ENCODE measurements around the gene PDE4D. TPM values are rescaled to one million over a fixed set of nuclear protein-coding genes. Genes with fewer than 3 reads are reported as not detected.

Gene PDE4D
- total and polyA plus RNA-seq, 2 experiments from 2014 or later, result 21.9 to 54.2 TPM

DNA sequence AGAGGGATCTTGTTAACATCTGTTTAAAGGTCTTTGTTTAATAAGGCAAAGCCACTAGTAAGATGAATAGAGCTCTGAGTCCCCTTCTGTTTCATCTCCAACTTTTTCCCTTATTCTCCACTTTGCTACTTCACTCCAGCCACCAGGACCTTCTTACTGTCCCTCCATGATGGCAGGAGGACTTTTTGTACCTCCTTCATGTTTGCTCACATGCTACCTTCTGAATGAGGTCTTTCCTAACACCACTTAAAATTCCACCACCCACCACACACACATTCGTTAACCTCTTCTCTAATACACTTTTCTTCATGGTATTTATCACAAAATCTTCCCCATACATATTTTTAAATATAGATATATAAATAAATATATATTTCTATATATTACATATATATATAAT lies 501.9 kb downstream of the PDE4D start:
- H3K9me3 ChIP-seq (ENCODE audit: low read depth), result no peaks in the 10 kb centered on the region
- H3K27me3 ChIP-seq, result no peaks in the 10 kb centered on the region
- no peak for TF ChIP-seq CTCF (IDR thresholded peaks at IDR 0.05; ENCODE audit: low read depth, low read length)
- no peaks in the 10 kb centered on the region for H3K4me1 ChIP-seq (ENCODE audit: low read depth)
- H3K4me3 ChIP-seq, result no peak overlapping the region
- no peak for DNase-seq (ENCODE audit: low read depth in 1 of 2, low spot score in 1 of 2)
- H3K36me3 ChIP-seq, result no peaks in the 10 kb centered on the region
- no peak overlapping the region for H3K27ac ChIP-seq

- no peak for DNase-seq (ENCODE audit: low read depth in 1 of 2, low spot score in 1 of 2)
- no peaks in the 10 kb centered on the region for H3K9me3 ChIP-seq (ENCODE audit: low read depth)
- no peak overlapping the region for H3K27ac ChIP-seq
- TF ChIP-seq CTCF (IDR thresholded peaks at IDR 0.05; ENCODE audit: low read depth, low read length), result no peak
- no peak overlapping the region for H3K4me3 ChIP-seq
- no peaks in the 10 kb centered on the region for H3K36me3 ChIP-seq
- H3K4me1 ChIP-seq (ENCODE audit: low read depth), result no peaks in the 10 kb centered on the region
- H3K27me3 ChIP-seq, result no peaks in the 10 kb centered on the region
Observed at GRCh38 chr5:59390989-59391388, 502.5 kb downstream of the PDE4D start.

- Histone ChIP-seq H3K36me3 (no peaks in the 10 kb centered on the region), H3K9me3 (ENCODE audit: low read depth) (no peaks in the 10 kb centered on the region), H3K27ac (no peak overlapping the region), H3K4me1 (ENCODE audit: low read depth) (no peaks in the 10 kb centered on the region), H3K4me3 (no peak overlapping the region), H3K27me3 (no peaks in the 10 kb centered on the region)
- DNase-seq (ENCODE audit: low read depth in 1 of 2, low spot score in 1 of 2), result peak; percentile 59 to 66
- peak; percentile 52 for TF ChIP-seq CTCF (IDR thresholded peaks at IDR 0.05; ENCODE audit: low read depth, low read length)
Observed at GRCh38 chr5:59390074-59390659, 503.4 kb downstream of the PDE4D start.

GRCh38 chr5:59387127-59387526 lies 506.4 kb downstream of the PDE4D start:
- H3K36me3 ChIP-seq, result no peaks in the 10 kb centered on the region
- no peaks in the 10 kb centered on the region for H3K4me1 ChIP-seq (ENCODE audit: low read depth)
- no peak overlapping the region for H3K27ac ChIP-seq
- H3K27me3 ChIP-seq, result no peaks in the 10 kb centered on the region
- no peak for TF ChIP-seq CTCF (IDR thresholded peaks at IDR 0.05; ENCODE audit: low read depth, low read length)
- no peaks in the 10 kb centered on the region for H3K9me3 ChIP-seq (ENCODE audit: low read depth)
- no peak for DNase-seq (ENCODE audit: low read depth in 1 of 2, low spot score in 1 of 2)
- no peak overlapping the region for H3K4me3 ChIP-seq

DNA sequence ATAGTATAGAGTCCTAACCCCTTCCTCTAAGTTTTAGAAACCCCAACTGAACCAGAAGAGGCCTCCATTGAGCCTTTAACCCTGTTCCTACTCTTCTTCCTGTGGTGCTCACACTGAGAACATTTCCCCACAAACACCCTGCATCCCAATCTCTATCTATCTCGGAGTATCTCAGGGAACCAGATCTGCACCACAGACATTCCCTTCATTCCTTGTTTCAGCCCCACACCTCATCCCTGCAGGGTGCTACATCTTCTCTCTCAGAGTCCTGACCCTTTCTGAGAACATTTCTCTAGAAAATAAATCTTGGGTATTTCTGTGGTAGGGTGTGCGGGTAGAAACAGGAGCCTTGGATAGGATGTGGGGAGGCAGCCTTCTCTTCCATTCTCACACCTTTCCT lies 507.8 kb downstream of the PDE4D start:
- no peak for DNase-seq (ENCODE audit: low read depth in 1 of 2, low spot score in 1 of 2)

More for the DNA sequence above, 507.8 kb downstream of the PDE4D start:
- Histone ChIP-seq H3K27ac (no peak overlapping the region), H3K4me3 (no peak overlapping the region), H3K4me1 (ENCODE audit: low read depth) (peaks cover 2% of the 10 kb centered on the region), H3K36me3 (no peaks in the 10 kb centered on the region), H3K9me3 (ENCODE audit: low read depth) (no peaks in the 10 kb centered on the region), H3K27me3 (no peaks in the 10 kb centered on the region)
- TF ChIP-seq CTCF (IDR thresholded peaks at IDR 0.05; ENCODE audit: low read depth, low read length), result no peak

All from cardiac muscle cell (in vitro differentiated cells and primary cell).